Middle frontal gyrus (tissue), 1 donor: ENCODE data around the gene BICC1.

ENCODE experiments used
- DNase-seq: peaks from one replicate; pipeline ENCODE4 v3.0.0-alpha.2; 2015; ENCODE audit warnings: low spot score; ENCODE audit errors: extremely low spot score

BICC1 gene

GRCh38 chr10:58512491-58513187 lies at the start of gene BICC1:
Gene BICC1 (plus strand): TSS chr10:58512872. CDS start chr10:58513144, 272 bp downstream.
- DNase-seq = no peak

- no peak for DNase-seq
These were observed 47.7 kb upstream of the BICC1 start for GRCh38 chr10:58464956-58465355.

GRCh38 chr10:58465629-58466028 lies 47.0 kb upstream of the BICC1 start:
- no peak for DNase-seq

- no peak for DNase-seq
These were observed 44.6 kb upstream of the BICC1 start for GRCh38 chr10:58467931-58468635.

GRCh38 chr10:58473976-58474375 lies 38.7 kb upstream of the BICC1 start:
- DNase-seq = no peak

- DNase-seq = no peak
These were observed 37.1 kb upstream of the BICC1 start for GRCh38 chr10:58475322-58476277.

GRCh38 chr10:58477122-58477521 lies 35.5 kb upstream of the BICC1 start:
- no peak for DNase-seq

GRCh38 chr10:58477902-58478301 lies 34.8 kb upstream of the BICC1 start:
- DNase-seq = no peak

- no peak for DNase-seq
These were observed 33.6 kb upstream of the BICC1 start for GRCh38 chr10:58479045-58479444.

GRCh38 chr10:58480321-58480720 lies 32.4 kb upstream of the BICC1 start:
- no peak for DNase-seq

- no peak for DNase-seq
These were observed 31.0 kb upstream of the BICC1 start for GRCh38 chr10:58481569-58482109.

GRCh38 chr10:58486821-58487220 lies 25.9 kb upstream of the BICC1 start:
- DNase-seq = no peak

GRCh38 chr10:58488921-58489320 lies 23.8 kb upstream of the BICC1 start:
- DNase-seq = no peak

GRCh38 chr10:58502956-58503355 lies 9.7 kb upstream of the BICC1 start:
- DNase-seq = no peak

- DNase-seq = no peak
These were observed 4.4 kb upstream of the BICC1 start for GRCh38 chr10:58508316-58508715.

- no peak for DNase-seq
These were observed 744 bp upstream of the BICC1 start for GRCh38 chr10:58511765-58512490.

GRCh38 chr10:58513188-58514110 lies 777 bp downstream of the BICC1 start:
- no peak for DNase-seq

- no peak for DNase-seq
These were observed 1.6 kb downstream of the BICC1 start for GRCh38 chr10:58514111-58514770.

GRCh38 chr10:58515291-58515941 lies 2.7 kb downstream of the BICC1 start:
- no peak for DNase-seq
